H1 (cell line): ENCODE results near the gene C18orf63. TPM values are rescaled to one million over a fixed set of nuclear protein-coding genes. Genes with fewer than 3 reads are reported as not detected.

ENCODE experiments used
- CTCF ChIA-PET: fragments of 300-600 bp; sonication (Branson Sonifier 250); formaldehyde crosslinking; loops from one replicate; lab custom pipeline; 2021; ENCODE audit not compliant: partially characterized antibody; lab: Charles Lee
- POLR2A ChIA-PET: fragments of 300-600 bp; sonication (Branson Sonifier 250); formaldehyde crosslinking; loops from one replicate; lab custom pipeline; 2021; ENCODE audit warnings: inconsistent platforms; ENCODE audit not compliant: partially characterized antibody; lab: Charles Lee
- DNase-seq, 2 experiments: peaks; one replicate each; pipeline versions ENCODE4 v3.0.0 to v3.0.0-alpha.2; 2010 to 2022; ENCODE audit warnings: low spot score in 2 of 2, low read depth in 1 of 2, mixed read lengths in 1 of 2
- FAIRE-seq: peaks from 2 replicates; lab custom pipeline; 2011; peaks lifted over from hg19 to GRCh38; lab: Jason Lieb, UNC
- H2AFZ ChIP-seq: 2 replicates; pipeline ENCODE4 v1.8.1; 2012; ENCODE audit warnings: low read length, inconsistent platforms
- H2AK5ac ChIP-seq: 2 replicates; pipeline ENCODE4 v1.6.1; 2013; ENCODE audit warnings: low read depth, low read length
- H2BK120ac ChIP-seq: replicated peaks from 2 replicates; pipeline ENCODE3; 2013; ENCODE audit warnings: low read depth, low read length, inconsistent platforms
- H2BK12ac ChIP-seq: 2 replicates; pipeline ENCODE4 v1.6.1; 2013; ENCODE audit warnings: low read depth, low read length
- H2BK15ac ChIP-seq: 2 replicates; pipeline ENCODE4 v1.6.1; 2013; ENCODE audit warnings: low read length
- H2BK20ac ChIP-seq: 2 replicates; pipeline ENCODE4 v1.6.1; 2013; ENCODE audit warnings: low read length
- H2BK5ac ChIP-seq: 2 replicates; pipeline ENCODE4 v1.6.1; 2013; ENCODE audit warnings: low read depth, low read length
- H3K14ac ChIP-seq: 2 replicates; pipeline ENCODE4 v1.6.1; 2013; ENCODE audit warnings: inconsistent platforms; ENCODE audit not compliant: insufficient read length
- H3K18ac ChIP-seq: 2 replicates; pipeline ENCODE4 v1.6.1; 2013; ENCODE audit warnings: low read length; ENCODE audit errors: extremely low read depth
- H3K23ac ChIP-seq: 2 replicates; pipeline ENCODE4 v1.6.1; 2013; ENCODE audit warnings: inconsistent platforms; ENCODE audit not compliant: insufficient read length
- H3K23me2 ChIP-seq: 2 replicates; pipeline ENCODE4 v1.6.1; 2013; ENCODE audit warnings: low read depth, low read length
- H3K27ac ChIP-seq: 2 replicates; pipeline ENCODE4 v1.6.1; 2011; ENCODE audit warnings: low read depth, low read length, inconsistent platforms
- H3K27me3 ChIP-seq, 4 experiments: replicated peaks in 1 of 4; 1 replicate in 1 of 4; 2 replicates in 3 of 4; pipeline versions ENCODE4 v1.6.1 to v1.8.1; 2011 to 2013; ENCODE audit warnings: low read length in 3 of 4, mild to moderate bottlenecking in 3 of 4, inconsistent platforms in 2 of 4, mixed read lengths in 2 of 4, moderate library complexity in 1 of 4; ENCODE audit not compliant: control insufficient read depth in 3 of 4, insufficient read depth in 3 of 4; ENCODE audit errors: extremely low read depth in 1 of 4
- H3K36me3 ChIP-seq, 4 experiments: 2 replicates each; pipeline versions ENCODE4 v1.6.1 to v1.8.1; 2011 to 2013; ENCODE audit warnings: mild to moderate bottlenecking in 4 of 4, low read length in 3 of 4, moderate library complexity in 2 of 4, control low read depth in 1 of 4, inconsistent platforms in 1 of 4; ENCODE audit not compliant: insufficient read depth in 4 of 4, control insufficient read depth in 2 of 4
- H3K4ac ChIP-seq: replicated peaks from 2 replicates; pipeline ENCODE3; 2013; ENCODE audit warnings: low read length, low read depth, mixed read lengths, inconsistent platforms; ENCODE audit not compliant: insufficient read length
- H3K4me1 ChIP-seq, 4 experiments: replicated peaks in 1 of 4; 1 replicate in 1 of 4; 2 replicates in 3 of 4; pipeline versions ENCODE4 v1.6.1 to v1.8.1; 2011 to 2013; ENCODE audit warnings: low read length in 3 of 4, inconsistent platforms in 2 of 4, mixed read lengths in 1 of 4; ENCODE audit not compliant: insufficient read depth in 4 of 4, control insufficient read depth in 3 of 4
- H3K4me2 ChIP-seq, 2 experiments: 2 replicates each; pipeline versions ENCODE4 v1.6.1 to v1.8.1; 2011 to 2013; ENCODE audit warnings: low read depth in 2 of 2, low read length in 2 of 2, control low read depth in 1 of 2, inconsistent platforms in 1 of 2, mild to moderate bottlenecking in 1 of 2; ENCODE audit not compliant: insufficient read depth in 1 of 2
- H3K4me3 ChIP-seq, 4 experiments: fragments of 200-600, 300-600 bp in 1 of 4; sonication (generic), shearing (Covaris generic), sonication (Bioruptor Twin) in 1 of 4; 2 replicates each; pipeline versions ENCODE4 v1.5.1 to v1.8.1; 2011 to 2016; ENCODE audit warnings: low read length in 4 of 4, low read depth in 3 of 4, control low read depth in 2 of 4, inconsistent platforms in 2 of 4, mild to moderate bottlenecking in 2 of 4, mixed read lengths in 1 of 4, moderate library complexity in 1 of 4; ENCODE audit not compliant: insufficient read depth in 2 of 4; ENCODE audit errors: extremely low read depth in 1 of 4
- H3K56ac ChIP-seq: replicated peaks from 2 replicates; pipeline ENCODE3; 2013; ENCODE audit warnings: low read depth, mild to moderate bottlenecking, mixed read lengths, low read length, inconsistent platforms; ENCODE audit not compliant: insufficient read length
- H3K79me1 ChIP-seq: 2 replicates; pipeline ENCODE4 v1.6.1; 2013; ENCODE audit warnings: low read depth, low read length, control low read depth
- H3K79me2 ChIP-seq, 2 experiments: 2 replicates each; pipeline versions ENCODE4 v1.6.1 to v1.8.1; 2012 to 2013; ENCODE audit warnings: low read length in 2 of 2, mild to moderate bottlenecking in 2 of 2, inconsistent platforms in 1 of 2; ENCODE audit not compliant: insufficient read depth in 2 of 2, control insufficient read depth in 1 of 2
- H3K9ac ChIP-seq, 4 experiments: replicated peaks in 1 of 4; 1 replicate in 1 of 4; 2 replicates in 3 of 4; pipeline versions ENCODE4 v1.6.1 to v1.8.1; 2011 to 2013; ENCODE audit warnings: low read depth in 3 of 4, low read length in 3 of 4, control low read depth in 2 of 4, mild to moderate bottlenecking in 2 of 4, moderate library complexity in 2 of 4, inconsistent platforms in 1 of 4; ENCODE audit errors: extremely low read depth in 1 of 4
- H3K9me3 ChIP-seq, 2 experiments: 2 replicates each; pipeline versions ENCODE4 v1.6.1 to v1.8.1; 2012 to 2013; ENCODE audit warnings: mild to moderate bottlenecking in 2 of 2, moderate library complexity in 2 of 2, control low read depth in 1 of 2, inconsistent platforms in 1 of 2, low read depth in 1 of 2, low read length in 1 of 2, mixed read lengths in 1 of 2; ENCODE audit not compliant: insufficient read depth in 2 of 2
- H4K20me1 ChIP-seq, 2 experiments: replicated peaks in 1 of 2; 2 replicates each; pipeline versions ENCODE3 to v1.8.1; 2011 to 2013; ENCODE audit warnings: inconsistent platforms in 2 of 2, low read length in 2 of 2, mild to moderate bottlenecking in 1 of 2; ENCODE audit not compliant: insufficient read depth in 2 of 2, control insufficient read depth in 1 of 2
- H4K5ac ChIP-seq: 2 replicates; pipeline ENCODE4 v1.6.1; 2013; ENCODE audit warnings: low read length, low read depth, mixed read lengths, inconsistent platforms; ENCODE audit not compliant: insufficient read length
- H4K8ac ChIP-seq: 2 replicates; pipeline ENCODE4 v1.8.0; 2013; ENCODE audit warnings: mild to moderate bottlenecking, moderate library complexity, low read length, inconsistent platforms; ENCODE audit not compliant: insufficient read depth; ENCODE audit errors: extremely low read depth
- H4K91ac ChIP-seq: replicated peaks from 2 replicates; pipeline ENCODE3; 2013; ENCODE audit warnings: low read length, mixed read lengths, inconsistent platforms; ENCODE audit not compliant: insufficient read length
- CHD1 ChIP-seq: IDR thresholded peaks from 2 replicates; pipeline ENCODE4 v1.6.1; 2012; ENCODE audit warnings: low read depth, low read length, improper control_type of control experiment
- FOSL1 ChIP-seq: IDR thresholded peaks from 2 replicates; pipeline ENCODE4 v1.6.1; 2011; ENCODE audit warnings: mild to moderate bottlenecking, low read depth, low read length, moderate library complexity; ENCODE audit not compliant: insufficient read depth
- KDM5A ChIP-seq: fragments of 200-600 bp; IDR thresholded peaks from 2 replicates; pipeline ENCODE4 v1.7.1; 2012; ENCODE audit warnings: mild to moderate bottlenecking, low read length, inconsistent platforms, mixed read lengths
- MAFK ChIP-seq: IDR thresholded peaks from 2 replicates; pipeline ENCODE4 v1.6.1; 2012; ENCODE audit warnings: low read depth, mild to moderate bottlenecking, improper control_type of control experiment, low read length
- POLR2AphosphoS5 ChIP-seq: IDR thresholded peaks from 2 replicates; pipeline ENCODE4 v1.6.1; 2011; ENCODE audit warnings: low read depth, low read length
- RAD21 ChIP-seq, 2 experiments: IDR thresholded peaks in 1 of 2; conservative IDR thresholded peaks in 1 of 2; 2 replicates each; pipeline ENCODE4 v1.6.1; 2011; ENCODE audit warnings: low read depth in 2 of 2, low read length in 2 of 2, improper control_type of control experiment in 1 of 2, inconsistent platforms in 1 of 2, mild to moderate bottlenecking in 1 of 2, moderate library complexity in 1 of 2
- SIRT6 ChIP-seq: IDR thresholded peaks from one replicate; pipeline ENCODE4 v1.7.1; 2012; ENCODE audit warnings: low read length, inconsistent platforms
- SP1 ChIP-seq: IDR thresholded peaks from 2 replicates; pipeline ENCODE4 v1.6.1; 2011; ENCODE audit warnings: low read depth, low read length
- SP4 ChIP-seq: IDR thresholded peaks from 2 replicates; pipeline ENCODE4 v1.6.1; 2012; ENCODE audit warnings: low read length, inconsistent platforms
- TEAD4 ChIP-seq: IDR thresholded peaks from 2 replicates; pipeline ENCODE4 v1.6.1; 2012; ENCODE audit warnings: low read depth, low read length, inconsistent platforms, mixed read lengths
- WGBS, 2 experiments: shearing (Covaris generic) in 1 of 2; methylation state at CpG; one replicate each; pipeline versions ENCODE4 v1.1.6 to v1.1.7; 2013 to 2015; ENCODE audit warnings: low lambda C conversion rate in 2 of 2, mixed read lengths in 2 of 2, inconsistent platforms in 1 of 2, low coverage in 1 of 2, missing lambda C conversion rate in 1 of 2; ENCODE audit not compliant: insufficient replicate concordance in 2 of 2, insufficient coverage in 1 of 2, insufficient read length in 1 of 2; ENCODE audit errors: extremely low coverage in 1 of 2, missing lambda C conversion rate in 1 of 2; 5-methylcytosine and 5-hydroxymethylcytosine counted together
- polyA plus RNA-seq, 7 experiments: library from polyadenylated mRNA; depleted of rRNA in 3 of 7; stranded (reverse) in 5 of 7; unstranded in 2 of 7; fragments of >200 nt in 5 of 7; fragments of 200-250 nt in 2 of 7; gene quantifications; 1 replicate in 5 of 7; 2 replicates in 1 of 7; 4 replicates in 1 of 7; pipeline versions ENCODE4 v1.2.1 to v1.2.3, GENCODE V29; 2011 to 2013; ENCODE audit warnings: missing spikeins in 2 of 7, mixed read lengths in 2 of 7
- total RNA-seq: library from RNA; stranded (reverse); fragmentation: NEBNext Ultra II Directional; extraction: Animal tissue kit (Norgen Biotek cat#: 25700); gene quantifications from 2 replicates; pipeline ENCODE4 v1.2.1, GENCODE V29; 2021
- TF ChIP-seq, protein P1 (sequence below): IDR thresholded peaks from 2 replicates; pipeline ENCODE4 v1.6.1; 2012; ENCODE audit warnings: inconsistent platforms

Gene C18orf63
- total and polyA plus RNA-seq, 2 of the 8 experiments (the other 6 are each of a cell fraction or from before 2014, with no cell fraction given), result not detected

DNA sequence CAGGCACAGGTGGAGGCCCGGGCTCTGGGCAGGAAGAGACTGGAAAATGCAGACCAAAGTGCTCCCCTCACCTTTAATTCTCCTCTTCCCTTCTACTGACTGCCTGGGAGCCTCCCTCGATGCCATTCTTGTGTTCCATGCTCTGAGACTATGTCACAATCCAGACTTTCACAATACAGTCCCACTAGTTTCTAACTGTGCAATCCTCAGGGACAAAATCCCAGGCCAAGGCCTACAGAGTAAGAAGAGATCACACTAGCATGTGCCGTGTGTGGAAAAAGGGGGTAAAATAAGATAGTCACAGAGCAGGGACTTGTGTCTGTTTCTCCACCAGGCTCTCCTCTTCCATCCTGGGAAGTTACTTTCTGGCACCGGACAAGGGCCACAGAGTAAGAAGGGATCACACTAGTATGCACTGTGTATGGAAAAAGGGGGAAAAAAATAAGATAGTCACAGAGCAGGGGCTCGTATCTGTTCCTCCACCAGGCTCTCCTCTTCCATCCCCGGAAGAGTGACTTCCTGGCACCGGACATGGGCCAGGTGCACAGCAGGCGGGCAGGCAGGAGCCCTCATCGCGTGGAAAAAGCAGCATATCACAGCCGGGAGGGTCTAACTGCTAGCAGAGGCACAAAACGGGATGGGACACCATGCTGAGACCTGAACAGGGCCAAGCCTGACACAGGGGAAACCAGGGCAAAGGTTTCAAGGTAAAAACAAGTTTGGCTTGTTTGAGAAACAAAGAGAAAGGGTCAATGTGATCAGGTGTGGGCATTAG lies 33.5 kb upstream of the C18orf63 start:
- Histone ChIP-seq H3K23ac (no peak overlapping the region), H2AK5ac (peak overlapping the region; percentile 98), H3K4me1 (peaks cover 21 to 38% (median 33%) of the 10 kb centered on the region in 4 experiments), H3K79me1 (peaks cover 14% of the 10 kb centered on the region), H3K27ac (peak overlapping the region; percentile 67), H3K79me2 (peaks cover under 1 to 81% of the 10 kb centered on the region in 2 experiments; a peak in 3 of 4 replicates), H2BK5ac (peak overlapping the region; percentile 98), H2AFZ (no peak overlapping the region), H3K14ac (no peak overlapping the region), H3K56ac (peak overlapping the region; percentile 5), H2BK120ac (peak overlapping the region; percentile 60), H4K91ac (peak overlapping the region; percentile 94), H3K9ac (peak overlapping the region in 2 of 4 experiments; percentile 19 to 44; a peak in 4 of 7 replicates), H4K5ac (peak overlapping the region; percentile 12), H2BK15ac (peak overlapping the region; percentile 54; the same call in 1 of the 2 replicates), H3K18ac (peak overlapping the region; percentile 95), H3K36me3 (no peaks in the 10 kb centered on the region), H3K9me3 (no peaks in the 10 kb centered on the region), H2BK12ac (peak overlapping the region; percentile 97), H3K4me3 (peak overlapping the region in 2 of 4 experiments; percentile 22 to 37; a peak in 4 of 8 replicates), H3K27me3 (no peaks in the 10 kb centered on the region), H3K23me2 (peaks cover 6% of the 10 kb centered on the region; the same call in 1 of the 2 replicates), H4K8ac (no peak overlapping the region), H3K4me2 (peak overlapping the region; percentile 54 to 55), H4K20me1 (no peaks in the 10 kb centered on the region), H3K4ac (peak overlapping the region; percentile 4), H2BK20ac (peak overlapping the region; percentile 99)
- 49% methylated on average over 12 of the region's 12 CpGs; no CpG with 5 or more reads in 1 of the 2 experiments for WGBS, 2 experiments
- ChIA-PET POLR2A (interaction anchor here (1.1 to 1.4 kb wide), 2 partner anchors 8 to 11 kb away, joined by 3 to 4 read pairs; no protein-coding TSS in a partner anchor), CTCF (no interaction called here)
- FAIRE-seq (peak; percentile 62), DNase-seq (no peak)
- TF ChIP-seq SIRT6 (no peak), KDM5A (no peak), SP1 (peak; percentile 92), RAD21 (IDR thresholded peaks at IDR 0.05 in 1 of 2, conservative IDR thresholded peaks at IDR 0.05 in 1 of 2; ENCODE audit: low read depth in 2 of 2, low read length in 2 of 2) (0 out of 4 replicates have a peak, but pooled peaks of 1 of the 2 experiments have one; percentile 4), FOSL1 (no peak), POLR2AphosphoS5 (no peak), MAFK (no peak), SP4 (no peak), TEAD4 (no peak), CHD1 (no peak)
- TF ChIP-seq, protein P1, sequence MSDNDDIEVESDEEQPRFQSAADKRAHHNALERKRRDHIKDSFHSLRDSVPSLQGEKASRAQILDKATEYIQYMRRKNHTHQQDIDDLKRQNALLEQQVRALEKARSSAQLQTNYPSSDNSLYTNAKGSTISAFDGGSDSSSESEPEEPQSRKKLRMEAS, result peak; percentile 32; the same call in 1 of the 2 replicates
